Smooth muscle cell (in vitro differentiated cells): ENCODE measurements around the gene EVL. TPM values are rescaled to one million over a fixed set of nuclear protein-coding genes. Genes with fewer than 3 reads are reported as not detected.

Source experiments
- DNase-seq: peaks from one replicate; lab custom pipeline; 2025; ENCODE audit not compliant: unreplicated experiment; lab: John Stamatoyannopoulos, UW
- H2AFZ ChIP-seq: fragments of 200-600 bp; sonication (generic); 2 replicates; pipeline ENCODE4 v1.6.0; 2016; ENCODE audit warnings: antibody characterized with exemption, low read depth, mild to moderate bottlenecking
- H3F3A ChIP-seq: fragments of 200-600 bp; sonication (generic); 2 replicates; pipeline ENCODE4 v1.6.0; 2017; ENCODE audit warnings: antibody characterized with exemption, low read depth
- H3K27ac ChIP-seq: fragments of 200-600 bp; sonication (generic); 2 replicates; pipeline ENCODE4 v1.5.1; 2016; ENCODE audit warnings: low read depth, mild to moderate bottlenecking
- H3K27me3 ChIP-seq: fragments of 200-600 bp; sonication (generic); 2 replicates; pipeline ENCODE4 v1.6.1; 2016; ENCODE audit warnings: low read depth, mild to moderate bottlenecking
- H3K36me3 ChIP-seq: fragments of 200-600 bp; sonication (generic); 2 replicates; pipeline ENCODE4 v1.5.1; 2016; ENCODE audit warnings: low read depth
- H3K4me1 ChIP-seq: fragments of 200-600 bp; sonication (generic); 2 replicates; pipeline ENCODE4 v1.5.1; 2016; ENCODE audit warnings: low read depth
- H3K4me2 ChIP-seq: fragments of 200-600 bp; sonication (generic); 2 replicates; pipeline ENCODE4 v1.6.0; 2016; ENCODE audit warnings: mild to moderate bottlenecking
- H3K4me3 ChIP-seq: fragments of 200-600 bp; sonication (generic); 2 replicates; pipeline ENCODE4 v1.5.1; 2016; ENCODE audit warnings: mild to moderate bottlenecking
- H3K79me2 ChIP-seq: fragments of 200-600 bp; sonication (generic); 2 replicates; pipeline ENCODE4 v1.6.0; 2016; ENCODE audit warnings: low read depth, mild to moderate bottlenecking
- H3K9ac ChIP-seq: fragments of 200-600 bp; sonication (generic); 2 replicates; pipeline ENCODE4 v1.6.0; 2016; ENCODE audit warnings: low read depth
- H3K9me3 ChIP-seq: fragments of 200-600 bp; sonication (generic); replicated peaks from 2 replicates; pipeline ENCODE4 v1.5.1; 2016; ENCODE audit warnings: low read depth
- H4K20me1 ChIP-seq: fragments of 200-600 bp; sonication (generic); 2 replicates; pipeline ENCODE4 v1.6.0; 2016; ENCODE audit warnings: low read depth
- CTCF ChIP-seq: fragments of 200-600 bp; sonication (generic); IDR thresholded peaks from 2 replicates; pipeline ENCODE4 v1.5.1; 2017; ENCODE audit warnings: borderline replicate concordance, mild to moderate bottlenecking, antibody characterized with exemption; ENCODE audit not compliant: insufficient read depth, poor library complexity, severe bottlenecking
- whole genome bisulfite sequencing: methylation state at CpG from one replicate; pipeline ENCODE4 v1.1.7; 2016; ENCODE audit warnings: low lambda C conversion rate; 5-methylcytosine and 5-hydroxymethylcytosine counted together
- polyA plus RNA-seq: library from polyadenylated mRNA; unstranded; fragments of >200 nt; fragmentation: Nextera tagmentation; extraction: Ambion mirVana; gene quantifications from 2 replicates; pipeline ENCODE4 v1.2.1, GENCODE V29; 2016
- total RNA-seq: library from RNA; depleted of rRNA; stranded (reverse); fragments of >200 nt; gene quantifications from 2 replicates; pipeline ENCODE4 v1.2.3, GENCODE V29; 2014

EVL gene
- total and polyA plus RNA-seq, 2 experiments from 2014 or later, result 19.5 to 26.3 TPM

- no peak for DNase-seq
- no peak overlapping the region for H3K9ac ChIP-seq
- no peaks in the 10 kb centered on the region for H3F3A ChIP-seq
- H3K9me3 ChIP-seq, result no peaks in the 10 kb centered on the region
- H3K36me3 ChIP-seq, result no peaks in the 10 kb centered on the region
- 76% methylated on average over 7 of the region's 7 CpGs for WGBS
- H4K20me1 ChIP-seq, result no peaks in the 10 kb centered on the region
- H3K27me3 ChIP-seq, result no peaks in the 10 kb centered on the region
- no peak overlapping the region for H3K4me3 ChIP-seq
- H3K4me1 ChIP-seq, result no peaks in the 10 kb centered on the region
- H2AFZ ChIP-seq, result no peak overlapping the region
- no peak overlapping the region for H3K27ac ChIP-seq
- TF ChIP-seq CTCF, result no peak
- H3K4me2 ChIP-seq, result peak overlapping the region; percentile 44
- H3K79me2 ChIP-seq, result no peaks in the 10 kb centered on the region
These were observed 53.3 kb downstream of the EVL start for GRCh38 chr14:100118396-100119011.

- no peaks in the 10 kb centered on the region for H3K27me3 ChIP-seq
- no peak overlapping the region for H3K9ac ChIP-seq
- no peaks in the 10 kb centered on the region for H3K4me1 ChIP-seq
- no peaks in the 10 kb centered on the region for H3K9me3 ChIP-seq
- H3K27ac ChIP-seq, result no peak overlapping the region
- no peak for TF ChIP-seq CTCF
- H3K36me3 ChIP-seq, result no peaks in the 10 kb centered on the region
- no peaks in the 10 kb centered on the region for H4K20me1 ChIP-seq
- no peaks in the 10 kb centered on the region for H3K79me2 ChIP-seq
- H3F3A ChIP-seq, result no peaks in the 10 kb centered on the region
- H3K4me2 ChIP-seq, result no peak overlapping the region
- DNase-seq, result no peak
- no peak overlapping the region for H3K4me3 ChIP-seq
- 92% methylated on average over 8 of the region's 8 CpGs for WGBS
- H2AFZ ChIP-seq, result no peak overlapping the region
These were observed 54.0 kb downstream of the EVL start for GRCh38 chr14:100119251-100119650.

GRCh38 chr14:100120522-100121269, 55.5 kb downstream of the EVL start:
- Histone ChIP-seq H3K4me3 (no peak overlapping the region), H4K20me1 (no peaks in the 10 kb centered on the region), H3K9ac (no peak overlapping the region), H3K9me3 (no peaks in the 10 kb centered on the region), H3K79me2 (no peaks in the 10 kb centered on the region), H3K27ac (no peak overlapping the region), H2AFZ (no peak overlapping the region), H3K36me3 (no peaks in the 10 kb centered on the region), H3F3A (no peaks in the 10 kb centered on the region), H3K4me2 (no peak overlapping the region), H3K4me1 (no peaks in the 10 kb centered on the region), H3K27me3 (no peaks in the 10 kb centered on the region)
- TF ChIP-seq CTCF, result no peak
- WGBS, result 97% methylated on average over 18 of the region's 18 CpGs
- DNase-seq, result no peak
